Measurements from ENCODE around the gene RAB11FIP4. TPM values are rescaled to one million over a fixed set of nuclear protein-coding genes. Genes with fewer than 3 reads are reported as not detected.

The RAB11FIP4 gene
- total RNA-seq, 2 donors from 2014 or later = 35.6 to 62.2 TPM

GRCh38 chr17:31495022-31495885 lies 103.8 kb downstream of the RAB11FIP4 start:
- no peak overlapping the region for H3K27ac ChIP-seq (ENCODE audit: low read depth, low read length)
- H3K4me3 ChIP-seq (ENCODE audit: low read length) = no peak overlapping the region
- H3K27me3 ChIP-seq (ENCODE audit: control insufficient read depth, insufficient read depth, low read length, poor library complexity, severe bottlenecking) = no peaks in the 10 kb centered on the region
- Mint-ChIP-seq H3K36me3 (ENCODE audit: low read depth) (no peaks in the 10 kb centered on the region), H3K9me3 (no peaks in the 10 kb centered on the region), H3K27me3 (ENCODE audit: insufficient read depth) (no peaks in the 10 kb centered on the region), H3K4me3 (no peak overlapping the region), H3K27ac (no peak overlapping the region), H3K4me1 (peaks cover 41% of the 10 kb centered on the region)
- no peaks in the 10 kb centered on the region for H3K9me3 ChIP-seq (ENCODE audit: control insufficient read depth, low read length)
- DNase-seq = no peak
- H3K36me3 ChIP-seq (ENCODE audit: control insufficient read depth, insufficient read depth, low read length) = no peaks in the 10 kb centered on the region
- WGBS, 2 experiments (ENCODE audit: insufficient coverage in 1 of 2, insufficient read length in 1 of 2) = 93 to 94% methylated on average over 2 to 10 of the region's 10 CpGs
- peaks cover 12% of the 10 kb centered on the region for H3K4me1 ChIP-seq (ENCODE audit: control insufficient read depth, insufficient read depth, low read length)
- no peak overlapping the region for H3K9ac ChIP-seq (ENCODE audit: extremely low read depth, low read length, poor library complexity, severe bottlenecking)
- TF ChIP-seq CTCF (conservative IDR thresholded peaks at IDR 0.05) = no peak

GRCh38 chr17:31496097-31496496 lies 104.6 kb downstream of the RAB11FIP4 start:
- Histone ChIP-seq H3K9ac (ENCODE audit: extremely low read depth, low read length, poor library complexity, severe bottlenecking) (no peak overlapping the region), H3K4me3 (ENCODE audit: low read length) (no peak overlapping the region), H3K36me3 (ENCODE audit: control insufficient read depth, insufficient read depth, low read length) (no peaks in the 10 kb centered on the region), H3K27ac (ENCODE audit: low read depth, low read length) (no peak overlapping the region), H3K4me1 (ENCODE audit: control insufficient read depth, insufficient read depth, low read length) (peaks cover 11% of the 10 kb centered on the region), H3K27me3 (ENCODE audit: control insufficient read depth, insufficient read depth, low read length, poor library complexity, severe bottlenecking) (no peaks in the 10 kb centered on the region), H3K9me3 (ENCODE audit: control insufficient read depth, low read length) (no peaks in the 10 kb centered on the region)
- TF ChIP-seq CTCF (conservative IDR thresholded peaks at IDR 0.05) = no peak
- no peak for DNase-seq
- no peaks in the 10 kb centered on the region for H3K27me3 Mint-ChIP-seq (ENCODE audit: insufficient read depth)
- H3K27ac Mint-ChIP-seq = no peak overlapping the region
- no peaks in the 10 kb centered on the region for H3K36me3 Mint-ChIP-seq (ENCODE audit: low read depth)
- H3K9me3 Mint-ChIP-seq = no peaks in the 10 kb centered on the region
- peaks cover 36% of the 10 kb centered on the region for H3K4me1 Mint-ChIP-seq
- WGBS, 2 experiments (ENCODE audit: insufficient coverage in 1 of 2, insufficient read length in 1 of 2) = 86% methylated on average over 5 of the region's 5 CpGs; no CpG with 5 or more reads in 1 of the 2 experiments
- no peak overlapping the region for H3K4me3 Mint-ChIP-seq

- Histone ChIP-seq H3K27ac (ENCODE audit: low read depth, low read length) (no peak overlapping the region), H3K4me3 (ENCODE audit: low read length) (no peak overlapping the region), H3K9me3 (ENCODE audit: control insufficient read depth, low read length) (no peaks in the 10 kb centered on the region), H3K27me3 (ENCODE audit: control insufficient read depth, insufficient read depth, low read length, poor library complexity, severe bottlenecking) (no peaks in the 10 kb centered on the region), H3K36me3 (ENCODE audit: control insufficient read depth, insufficient read depth, low read length) (no peaks in the 10 kb centered on the region), H3K4me1 (ENCODE audit: control insufficient read depth, insufficient read depth, low read length) (peaks cover 11% of the 10 kb centered on the region), H3K9ac (ENCODE audit: extremely low read depth, low read length, poor library complexity, severe bottlenecking) (no peak overlapping the region)
- no peak overlapping the region for H3K4me3 Mint-ChIP-seq
- TF ChIP-seq CTCF (conservative IDR thresholded peaks at IDR 0.05) = no peak
- H3K9me3 Mint-ChIP-seq = no peaks in the 10 kb centered on the region
- H3K36me3 Mint-ChIP-seq (ENCODE audit: low read depth) = no peaks in the 10 kb centered on the region
- no peaks in the 10 kb centered on the region for H3K27me3 Mint-ChIP-seq (ENCODE audit: insufficient read depth)
- no peak overlapping the region for H3K27ac Mint-ChIP-seq
- no peak for DNase-seq
- peaks cover 32% of the 10 kb centered on the region for H3K4me1 Mint-ChIP-seq
- WGBS, 2 experiments (ENCODE audit: insufficient coverage in 1 of 2, insufficient read length in 1 of 2) = 84 to 92% methylated on average over 6 of the region's 6 CpGs
These were observed 105.1 kb downstream of the RAB11FIP4 start for GRCh38 chr17:31496601-31497000.

Measured in endodermal cell (in vitro differentiated cells).